ENCODE results near the gene ELP4. TPM values are rescaled to one million over a fixed set of nuclear protein-coding genes. Genes with fewer than 3 reads are reported as not detected.

Gene ELP4
- total and polyA plus RNA-seq, 2 experiments from 2014 or later, result 16.6 to 28.7 TPM

- peaks cover 100% of the 10 kb centered on the region for H3K27me3 ChIP-seq
- DNase-seq (ENCODE audit: low read depth in 1 of 2, low spot score in 1 of 2), result no peak
Observed at GRCh38 chr11:31803813-31804311, 294.3 kb downstream of the ELP4 start.

DNA sequence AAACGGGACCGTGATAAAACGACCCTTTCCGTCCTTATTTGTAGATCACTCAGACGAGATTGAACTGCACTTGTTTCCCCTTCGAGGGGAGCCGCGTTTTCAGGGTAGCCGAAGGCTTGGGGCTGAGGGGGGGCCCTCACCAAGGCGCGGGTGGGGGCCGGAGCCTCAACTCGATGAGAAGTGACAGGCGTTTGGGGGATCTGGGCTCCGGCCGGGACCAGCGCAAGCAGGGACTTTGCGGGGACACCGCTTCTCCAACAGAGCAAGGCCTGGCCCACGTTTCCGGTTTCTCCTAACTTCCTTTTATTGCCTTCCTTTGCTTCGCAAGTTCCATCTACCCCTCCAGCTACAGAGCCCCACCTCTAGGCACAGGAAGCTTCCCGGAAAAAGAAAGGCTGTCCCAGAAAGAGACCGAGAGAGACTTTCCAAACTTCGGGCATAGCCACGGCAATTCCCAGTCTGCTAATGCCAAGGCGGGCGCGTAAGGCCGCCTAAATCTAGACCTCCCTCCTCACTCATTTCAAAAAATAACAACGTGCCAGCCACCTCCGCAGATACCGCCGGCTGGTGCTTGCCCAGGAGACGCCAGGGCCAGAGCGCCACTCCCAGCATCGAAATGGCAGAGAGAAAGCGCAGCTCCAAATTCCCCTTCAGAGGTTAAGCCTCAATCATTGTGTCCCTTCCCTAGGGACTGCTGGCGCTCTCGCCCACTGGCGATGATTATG, 294.9 kb downstream of the ELP4 start:
- Histone ChIP-seq H3K36me3 (no peaks in the 10 kb centered on the region), H3K27ac (no peak overlapping the region), H3K27me3 (peaks cover 100% of the 10 kb centered on the region), H3K4me1 (ENCODE audit: low read depth) (no peaks in the 10 kb centered on the region), H3K9me3 (ENCODE audit: low read depth) (no peaks in the 10 kb centered on the region), H3K4me3 (no peak overlapping the region)
- TF ChIP-seq, protein P1, sequence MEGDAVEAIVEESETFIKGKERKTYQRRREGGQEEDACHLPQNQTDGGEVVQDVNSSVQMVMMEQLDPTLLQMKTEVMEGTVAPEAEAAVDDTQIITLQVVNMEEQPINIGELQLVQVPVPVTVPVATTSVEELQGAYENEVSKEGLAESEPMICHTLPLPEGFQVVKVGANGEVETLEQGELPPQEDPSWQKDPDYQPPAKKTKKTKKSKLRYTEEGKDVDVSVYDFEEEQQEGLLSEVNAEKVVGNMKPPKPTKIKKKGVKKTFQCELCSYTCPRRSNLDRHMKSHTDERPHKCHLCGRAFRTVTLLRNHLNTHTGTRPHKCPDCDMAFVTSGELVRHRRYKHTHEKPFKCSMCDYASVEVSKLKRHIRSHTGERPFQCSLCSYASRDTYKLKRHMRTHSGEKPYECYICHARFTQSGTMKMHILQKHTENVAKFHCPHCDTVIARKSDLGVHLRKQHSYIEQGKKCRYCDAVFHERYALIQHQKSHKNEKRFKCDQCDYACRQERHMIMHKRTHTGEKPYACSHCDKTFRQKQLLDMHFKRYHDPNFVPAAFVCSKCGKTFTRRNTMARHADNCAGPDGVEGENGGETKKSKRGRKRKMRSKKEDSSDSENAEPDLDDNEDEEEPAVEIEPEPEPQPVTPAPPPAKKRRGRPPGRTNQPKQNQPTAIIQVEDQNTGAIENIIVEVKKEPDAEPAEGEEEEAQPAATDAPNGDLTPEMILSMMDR (IDR thresholded peaks at IDR 0.05; ENCODE audit: low read depth, low read length), result no peak
- no peak for DNase-seq (ENCODE audit: low read depth in 1 of 2, low spot score in 1 of 2)

More at GRCh38 chr11:31803813-31804311, 294.3 kb downstream of the ELP4 start:
- H3K4me1 ChIP-seq (ENCODE audit: low read depth), result no peaks in the 10 kb centered on the region
- H3K4me3 ChIP-seq, result no peak overlapping the region
- H3K27ac ChIP-seq, result no peak overlapping the region
- no peaks in the 10 kb centered on the region for H3K36me3 ChIP-seq
- H3K9me3 ChIP-seq (ENCODE audit: low read depth), result no peaks in the 10 kb centered on the region
- TF ChIP-seq, protein P1 (IDR thresholded peaks at IDR 0.05; ENCODE audit: low read depth, low read length), result no peak

- Histone ChIP-seq H3K4me3 (no peak overlapping the region), H3K9me3 (ENCODE audit: low read depth) (no peaks in the 10 kb centered on the region), H3K27ac (no peak overlapping the region), H3K4me1 (ENCODE audit: low read depth) (no peaks in the 10 kb centered on the region), H3K36me3 (no peaks in the 10 kb centered on the region), H3K27me3 (peaks cover 100% of the 10 kb centered on the region)
- no peak for DNase-seq (ENCODE audit: low read depth in 1 of 2, low spot score in 1 of 2)
- TF ChIP-seq, protein P1 (IDR thresholded peaks at IDR 0.05; ENCODE audit: low read depth, low read length), result no peak
Observed at GRCh38 chr11:31805037-31805628, 295.6 kb downstream of the ELP4 start.

DNA sequence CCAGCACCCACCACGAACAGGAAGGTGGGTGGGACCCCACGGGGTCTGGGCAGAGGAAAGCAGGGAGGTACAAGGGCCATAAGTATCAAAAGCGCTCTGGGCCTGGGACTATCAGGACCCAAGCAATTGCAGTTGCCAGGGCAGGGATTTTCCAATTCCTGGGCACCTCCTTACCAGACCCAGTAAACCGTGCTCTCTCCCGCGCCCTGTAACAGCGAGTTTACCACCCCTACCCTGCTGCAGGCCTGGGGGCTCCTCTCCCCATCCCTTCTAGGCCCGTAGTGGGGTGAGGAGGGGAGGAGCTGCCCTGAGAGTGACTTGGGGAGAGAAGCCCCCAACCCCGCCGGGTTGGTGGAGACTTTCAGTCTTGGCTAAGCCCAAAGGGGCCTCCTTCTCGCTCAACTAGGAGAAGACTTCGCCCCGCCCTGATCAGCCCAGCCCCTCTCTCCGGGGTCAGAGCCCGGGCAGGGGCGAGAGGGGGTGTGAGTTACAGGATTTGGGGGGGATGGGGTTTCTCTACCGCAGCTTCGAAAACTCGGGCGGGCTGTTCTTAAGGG, 296.1 kb downstream of the ELP4 start:
- Histone ChIP-seq H3K27ac (no peak overlapping the region), H3K36me3 (no peaks in the 10 kb centered on the region), H3K4me1 (ENCODE audit: low read depth) (peaks cover 2% of the 10 kb centered on the region), H3K4me3 (no peak overlapping the region), H3K27me3 (peaks cover 100% of the 10 kb centered on the region), H3K9me3 (ENCODE audit: low read depth) (no peaks in the 10 kb centered on the region)
- TF ChIP-seq, protein P1 (IDR thresholded peaks at IDR 0.05; ENCODE audit: low read depth, low read length), result no peak
- DNase-seq (ENCODE audit: low read depth in 1 of 2, low spot score in 1 of 2), result no peak

DNA sequence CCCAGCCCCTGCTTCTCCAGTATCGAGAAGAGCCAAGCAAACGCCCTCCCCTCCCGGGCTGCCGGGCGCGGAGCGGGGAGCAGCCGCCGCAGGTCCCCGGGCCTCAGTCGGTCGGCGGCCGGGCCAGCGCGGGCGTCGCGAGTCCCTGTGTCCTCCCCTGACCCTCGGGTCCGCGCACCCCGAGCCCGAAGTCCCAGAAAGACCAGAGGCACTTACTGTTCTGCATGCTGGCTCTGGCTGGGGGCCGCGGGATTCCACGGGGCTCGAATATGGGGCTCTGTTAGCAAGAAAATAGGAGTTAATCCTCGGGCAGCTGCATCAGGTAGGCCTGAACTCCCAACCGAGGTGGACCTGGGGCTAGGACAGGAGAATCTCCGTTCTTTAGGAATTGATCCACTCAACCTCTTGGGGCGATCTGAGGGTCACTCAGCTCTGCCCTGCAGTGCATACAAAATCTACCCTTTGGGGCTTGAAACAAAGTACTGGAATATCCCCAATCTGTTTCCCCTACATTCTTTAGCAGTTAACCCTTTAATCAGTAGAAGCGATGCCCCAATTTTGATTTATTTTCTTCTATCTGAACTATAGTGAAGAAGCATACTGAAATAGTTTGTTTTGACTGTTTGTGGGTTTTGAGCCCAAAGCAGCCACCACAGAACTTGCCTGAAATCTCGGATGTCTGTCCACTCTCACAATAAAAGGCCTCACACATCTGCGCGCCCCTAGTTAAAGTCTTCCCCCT, 296.8 kb downstream of the ELP4 start:
- no peak overlapping the region for H3K4me3 ChIP-seq
- no peak for DNase-seq (ENCODE audit: low read depth in 1 of 2, low spot score in 1 of 2)
- H3K36me3 ChIP-seq, result no peaks in the 10 kb centered on the region
- peaks cover 4% of the 10 kb centered on the region for H3K4me1 ChIP-seq (ENCODE audit: low read depth)
- TF ChIP-seq, protein P1 (IDR thresholded peaks at IDR 0.05; ENCODE audit: low read depth, low read length), result no peak
- H3K27ac ChIP-seq, result no peak overlapping the region
- peaks cover 100% of the 10 kb centered on the region for H3K27me3 ChIP-seq
- H3K9me3 ChIP-seq (ENCODE audit: low read depth), result no peaks in the 10 kb centered on the region

Data from cardiac muscle cell (in vitro differentiated cells and primary cell).